PFSK-1 (cell line): ENCODE results near the gene RNF224.

Source experiments
- FOXP2 ChIP-seq: optimal IDR thresholded peaks from 2 replicates; pipeline ENCODE3; 2011; ENCODE audit warnings: borderline replicate concordance, control low read depth, inconsistent platforms; ENCODE audit not compliant: insufficient read depth; ENCODE audit errors: extremely low read length, extremely low read depth
- POLR2AphosphoS5 ChIP-seq: IDR thresholded peaks from 2 replicates; pipeline ENCODE4 v1.6.1; 2012; ENCODE audit warnings: low read depth, mild to moderate bottlenecking, control low read depth, low read length, moderate library complexity
- REST ChIP-seq, 2 experiments: IDR thresholded peaks; 2 replicates each; pipeline versions ENCODE4 v1.6.1 to v1.8.0; 2011 to 2012; ENCODE audit warnings: low read depth in 2 of 2, low read length in 2 of 2, control low read depth in 1 of 2, inconsistent platforms in 1 of 2, mild to moderate bottlenecking in 1 of 2, moderate library complexity in 1 of 2; ENCODE audit not compliant: insufficient read depth in 1 of 2
- SIN3A ChIP-seq: IDR thresholded peaks from 2 replicates; pipeline ENCODE4 v1.6.1; 2012; ENCODE audit warnings: mild to moderate bottlenecking, low read length, moderate library complexity, borderline replicate concordance; ENCODE audit not compliant: insufficient read depth
- TAF1 ChIP-seq: IDR thresholded peaks from 2 replicates; pipeline ENCODE4 v1.6.1; 2012; ENCODE audit warnings: low read length, control low read depth, borderline replicate concordance; ENCODE audit not compliant: insufficient read depth

Gene RNF224

GRCh38 chr9:137217276-137218211 lies 9.8 kb upstream of the RNF224 start:
- TF ChIP-seq FOXP2 = no peak
- TF ChIP-seq TAF1 = 0 out of 2 replicates have a peak, but pooled peaks have one; percentile 45
- TF ChIP-seq POLR2AphosphoS5 = peak; percentile 86

- TF ChIP-seq SIN3A (no peak), REST (IDR thresholded peaks at IDR 0.05; ENCODE audit: insufficient read depth in 1 of 2, low read depth in 2 of 2, low read length in 2 of 2) (no peak), POLR2AphosphoS5 (no peak), TAF1 (no peak), FOXP2 (no peak)
Observed at GRCh38 chr9:137218212-137218753, 9.0 kb upstream of the RNF224 start.

GRCh38 chr9:137218754-137219271 lies 8.5 kb upstream of the RNF224 start:
- TF ChIP-seq POLR2AphosphoS5 (no peak), TAF1 (no peak)

- TF ChIP-seq TAF1 = no peak
- no peak for TF ChIP-seq POLR2AphosphoS5
- no peak for TF ChIP-seq SIN3A
- TF ChIP-seq REST (IDR thresholded peaks at IDR 0.05; ENCODE audit: insufficient read depth in 1 of 2, low read depth in 2 of 2, low read length in 2 of 2) = no peak
- no peak for TF ChIP-seq FOXP2
Observed at GRCh38 chr9:137219757-137220316, 7.5 kb upstream of the RNF224 start.

GRCh38 chr9:137220317-137221094 lies 6.8 kb upstream of the RNF224 start:
- TF ChIP-seq FOXP2 (no peak), TAF1 (no peak), POLR2AphosphoS5 (no peak), SIN3A (no peak), REST (IDR thresholded peaks at IDR 0.05; ENCODE audit: insufficient read depth in 1 of 2, low read depth in 2 of 2, low read length in 2 of 2) (no peak)
